ENCODE results near the gene CS.
"Not testable (repeated sequence)": the region's sequence is repeated elsewhere in the genome, so short reads cannot be mapped to it uniquely, and the experiment has no call there.

CS gene

DNA sequence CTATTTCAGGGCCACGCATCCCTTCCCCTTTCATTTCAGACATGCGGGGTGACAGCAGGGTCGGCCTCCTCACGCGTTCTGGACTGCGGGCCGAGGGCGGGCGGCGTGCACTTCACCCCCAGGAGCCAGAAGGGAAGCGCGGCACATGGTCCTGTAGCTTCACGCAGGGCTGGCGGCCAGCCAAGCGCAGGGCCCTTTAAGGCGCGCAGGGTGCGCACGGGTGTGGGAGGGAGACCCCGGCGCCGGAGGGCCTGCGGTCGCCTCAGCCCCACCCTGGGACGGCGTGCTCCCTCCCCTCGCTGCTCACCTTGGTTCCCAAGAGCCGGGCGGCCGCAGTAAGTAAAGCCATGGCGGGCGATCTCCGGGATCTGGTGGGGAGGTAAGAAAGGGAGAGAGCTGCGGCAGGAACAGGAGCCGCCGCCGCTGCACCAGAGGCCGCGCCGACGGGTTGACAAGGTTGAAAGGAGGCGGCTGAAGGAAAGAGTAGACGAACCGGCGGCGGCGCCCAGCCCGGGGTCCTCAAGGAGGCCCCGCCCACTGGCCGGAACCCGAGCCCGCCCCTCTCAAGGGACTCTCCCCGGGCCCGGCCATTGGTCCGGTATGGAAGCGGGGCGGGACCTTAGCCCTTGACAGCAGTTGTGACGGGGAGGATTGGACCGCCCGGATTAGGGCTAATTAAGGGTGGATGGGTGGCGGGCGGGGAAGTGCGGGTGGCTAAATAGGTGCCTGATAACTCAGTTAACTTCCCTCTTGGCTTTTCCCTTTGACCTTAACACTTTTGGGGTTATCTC, at the start of gene CS:
TSS of gene CS (minus strand) at position 478 of the 791 bp plus-strand sequence. CDS start at position 349, 129 bp downstream.
- Histone ChIP-seq H3K27ac (peak within 1 kb of the TSS; percentile 90), H3K9ac (peak within 1 kb of the TSS; percentile 93), H3K36me3 (peaks cover 38% of the 10 kb centered on the region), H3K27me3 (no peaks in the 10 kb centered on the region), H3K4me3 (peak within 1 kb of the TSS; percentile 86), H3K4me1 (peaks cover 68% of the 10 kb centered on the region), H3K9me3 (no peaks in the 10 kb centered on the region), H3K4me2 (peak within 1 kb of the TSS; percentile 94), H4K20me1 (peaks cover 48% of the 10 kb centered on the region)
- no peak for TF ChIP-seq Cebpa-rat (IDR thresholded peaks at IDR 0.05)

DNA sequence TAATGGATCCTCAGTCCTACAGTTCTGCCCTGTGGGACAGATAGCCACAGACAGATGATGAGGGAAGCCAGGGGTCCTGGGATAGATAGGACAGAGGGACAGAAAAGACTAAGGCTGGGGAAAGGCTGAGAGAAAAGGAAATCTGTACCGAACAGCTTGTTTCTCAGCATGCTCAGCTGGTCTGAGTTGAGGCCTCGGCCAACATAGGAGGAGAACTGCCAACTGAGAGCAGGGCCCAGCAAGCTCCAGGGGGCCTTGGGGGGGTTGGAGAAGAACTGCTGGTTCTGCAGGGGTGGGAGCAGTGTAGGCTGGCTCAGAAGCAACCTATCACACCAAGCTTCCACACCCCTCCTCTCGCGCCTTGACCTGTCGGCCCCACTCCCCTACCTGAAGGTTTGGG, 48.6 kb upstream of the CS start:
- no peaks in the 10 kb centered on the region for H4K20me1 ChIP-seq
- TF ChIP-seq Cebpa-rat (IDR thresholded peaks at IDR 0.05), result no peak
- H3K4me2 ChIP-seq, result no peak overlapping the region
- H3K4me3 ChIP-seq, result no peak overlapping the region
- H3K4me1 ChIP-seq, result no peaks in the 10 kb centered on the region
- H3K27me3 ChIP-seq, result no peaks in the 10 kb centered on the region
- peaks cover 97% of the 10 kb centered on the region for H3K36me3 ChIP-seq
- H3K9ac ChIP-seq, result no peak overlapping the region; the same call in 1 of the 2 replicates
- H3K27ac ChIP-seq, result no peak overlapping the region
- no peaks in the 10 kb centered on the region for H3K9me3 ChIP-seq

DNA sequence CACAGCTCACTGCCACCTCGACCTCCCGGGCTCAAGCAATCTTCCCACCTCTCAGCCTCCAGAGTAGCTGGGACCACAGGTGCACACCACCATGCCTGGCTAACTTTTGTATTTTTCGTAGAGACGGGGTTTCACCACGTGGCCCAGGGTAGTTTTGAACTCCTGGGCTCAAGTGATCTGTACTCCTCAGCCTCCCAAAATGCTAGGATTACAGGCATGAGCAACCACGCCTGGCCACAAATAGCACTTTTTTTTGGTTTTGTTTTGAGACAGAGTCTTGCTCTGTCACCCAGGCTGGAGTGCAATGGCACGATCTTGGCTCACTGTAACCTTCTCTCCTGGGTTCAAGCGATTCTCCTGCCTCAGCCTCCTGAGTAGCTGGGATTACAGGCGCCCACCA, 47.1 kb upstream of the CS start:
- H3K4me2 ChIP-seq, H3K27ac ChIP-seq, H3K27me3 ChIP-seq, H3K4me1 ChIP-seq, H3K9me3 ChIP-seq, H3K4me3 ChIP-seq, H4K20me1 ChIP-seq, H3K9ac ChIP-seq: not testable (repeated sequence)
- peaks cover 98% of the 10 kb centered on the region for H3K36me3 ChIP-seq

DNA sequence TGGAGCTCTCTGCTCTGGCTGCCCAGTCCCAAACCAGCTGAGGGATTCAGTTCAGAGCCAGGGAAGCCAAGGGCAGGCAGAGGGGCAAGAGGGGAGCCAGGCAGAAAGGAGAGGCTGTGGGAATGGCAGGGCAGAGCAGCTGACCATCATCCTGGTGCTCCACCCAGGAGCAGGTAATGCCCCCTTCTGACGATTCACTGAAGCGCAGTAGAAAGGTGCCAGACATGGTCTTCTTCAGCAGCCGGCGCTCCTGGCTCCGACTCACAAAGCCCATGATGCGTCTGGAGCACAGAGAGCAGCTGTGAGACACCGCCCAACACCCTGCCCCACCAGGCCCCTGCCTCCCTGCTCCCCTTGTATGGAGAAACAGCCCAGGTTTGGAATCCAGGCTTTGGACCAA, 46.5 kb upstream of the CS start:
- no peak overlapping the region for H3K4me2 ChIP-seq
- H3K36me3 ChIP-seq, result peaks cover 93% of the 10 kb centered on the region
- no peaks in the 10 kb centered on the region for H3K4me1 ChIP-seq
- H3K9me3 ChIP-seq, result no peaks in the 10 kb centered on the region
- no peaks in the 10 kb centered on the region for H3K27me3 ChIP-seq
- no peak overlapping the region for H3K27ac ChIP-seq
- no peak for TF ChIP-seq Cebpa-rat (IDR thresholded peaks at IDR 0.05)
- H3K4me3 ChIP-seq, result no peak overlapping the region
- H3K9ac ChIP-seq, result no peak overlapping the region
- no peaks in the 10 kb centered on the region for H4K20me1 ChIP-seq

DNA sequence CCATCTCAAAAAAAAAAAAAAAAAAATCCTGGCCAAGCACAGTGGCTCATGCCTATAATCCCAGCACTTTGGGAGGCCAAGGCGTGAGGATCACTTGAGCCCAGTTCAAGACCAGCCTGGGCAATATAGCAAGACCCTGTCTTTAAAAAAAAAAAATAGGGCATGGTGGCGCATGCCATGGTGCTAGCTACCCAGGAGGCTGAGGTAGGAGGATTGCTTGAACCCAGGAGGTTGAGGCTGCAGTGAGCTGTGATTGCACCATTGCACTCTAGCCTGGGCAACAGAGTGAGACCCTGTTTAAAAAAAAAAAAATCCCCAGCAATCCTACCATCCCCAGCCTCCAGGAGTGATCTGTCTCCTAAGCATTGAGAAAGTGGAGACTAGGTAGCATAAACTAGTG, 42.2 kb upstream of the CS start:
- H3K27ac ChIP-seq, H3K4me2 ChIP-seq, H3K9ac ChIP-seq, H3K4me1 ChIP-seq, H3K9me3 ChIP-seq, H3K27me3 ChIP-seq, H3K4me3 ChIP-seq, H4K20me1 ChIP-seq: not testable (repeated sequence)
- peaks cover 54% of the 10 kb centered on the region for H3K36me3 ChIP-seq

DNA sequence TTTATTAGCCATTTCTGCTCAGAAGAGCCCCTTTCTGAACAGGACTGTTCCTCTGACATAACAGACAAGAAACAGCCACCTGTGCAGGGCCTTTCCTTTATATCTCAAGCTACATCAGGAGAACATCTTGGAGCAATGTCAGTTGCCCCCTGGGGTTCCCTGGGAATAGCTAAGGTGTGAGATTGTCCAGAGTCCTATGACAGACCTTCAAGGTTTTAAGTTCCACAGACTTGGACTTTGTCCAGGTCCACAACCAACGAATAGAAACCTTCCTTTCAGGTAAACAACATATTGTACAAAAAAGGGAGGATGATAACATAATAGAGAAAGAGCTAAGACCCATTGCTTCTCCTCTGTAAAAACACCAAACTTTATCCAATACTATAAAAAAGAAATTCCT, 41.5 kb upstream of the CS start:
- H3K27ac ChIP-seq, result no peak overlapping the region
- no peak overlapping the region for H3K4me2 ChIP-seq
- H3K4me1 ChIP-seq, result peaks cover 10% of the 10 kb centered on the region; the same call in 1 of the 2 replicates
- no peaks in the 10 kb centered on the region for H4K20me1 ChIP-seq
- H3K9me3 ChIP-seq, result no peaks in the 10 kb centered on the region
- no peaks in the 10 kb centered on the region for H3K27me3 ChIP-seq
- H3K9ac ChIP-seq, result no peak overlapping the region
- H3K36me3 ChIP-seq, result peaks cover 47% of the 10 kb centered on the region
- no peak overlapping the region for H3K4me3 ChIP-seq
- no peak for TF ChIP-seq Cebpa-rat (IDR thresholded peaks at IDR 0.05)

DNA sequence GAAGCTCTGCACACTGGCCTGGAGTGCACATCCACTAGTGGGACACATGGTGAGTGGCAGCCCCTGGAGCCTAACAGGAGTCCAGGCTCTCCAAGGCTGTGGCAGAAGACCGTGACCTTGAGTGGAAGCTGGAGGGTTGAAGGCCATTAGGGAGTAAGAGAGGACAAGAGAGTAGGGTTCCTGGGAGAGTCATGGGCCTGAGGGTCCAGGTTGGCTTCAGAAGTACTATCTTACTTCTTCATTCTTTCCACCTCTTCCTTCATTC, 39.0 kb upstream of the CS start:
- TF ChIP-seq Cebpa-rat (IDR thresholded peaks at IDR 0.05), result no peak

DNA sequence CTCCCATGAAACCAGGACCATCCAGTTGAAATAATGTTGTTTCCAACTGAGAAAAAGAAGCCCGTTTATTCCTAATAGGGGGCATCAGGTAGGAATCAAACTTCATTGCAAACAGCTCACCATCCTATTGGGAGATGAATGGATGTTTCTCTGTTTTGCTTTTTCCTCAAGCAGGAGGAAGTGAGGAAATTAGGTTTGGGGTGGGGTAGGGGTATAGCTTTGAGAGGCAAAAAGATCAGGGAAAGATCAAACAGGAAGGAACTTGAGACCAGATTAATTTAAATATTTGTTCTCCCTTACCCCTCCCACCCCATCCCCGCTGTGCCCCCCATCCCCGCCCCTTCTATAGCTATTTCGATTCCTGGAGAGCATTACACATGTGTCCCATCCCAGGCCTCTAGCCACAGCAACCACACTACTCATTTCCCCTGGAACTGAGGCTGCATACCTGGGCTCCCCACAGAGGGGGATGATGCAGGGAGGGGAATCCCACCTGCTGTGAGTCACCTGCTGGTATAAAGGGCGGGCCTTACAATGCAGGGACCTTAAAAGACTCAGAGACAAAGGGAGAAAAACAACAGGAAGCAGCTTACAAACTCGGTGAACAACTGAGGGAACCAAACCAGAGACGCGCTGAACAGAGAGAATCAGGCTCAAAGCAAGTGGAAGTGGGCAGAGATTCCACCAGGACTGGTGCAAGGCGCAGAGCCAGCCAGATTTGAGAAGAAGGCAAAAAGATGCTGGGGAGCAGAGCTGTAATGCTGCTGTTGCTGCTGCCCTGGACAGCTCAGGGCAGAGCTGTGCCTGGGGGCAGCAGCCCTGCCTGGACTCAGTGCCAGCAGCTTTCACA, 38.4 kb upstream of the CS start, which contains the start of gene IL23A:
TSS of gene IL23A (plus strand) at position 577 of the 850 bp plus-strand sequence. CDS start at position 738, 161 bp downstream.
- Histone ChIP-seq H3K36me3 (peaks cover 17% of the 10 kb centered on the region), H3K9ac (no peak within 1 kb of the TSS), H3K4me1 (peaks cover 21% of the 10 kb centered on the region), H4K20me1 (no peaks in the 10 kb centered on the region), H3K9me3 (no peaks in the 10 kb centered on the region), H3K4me2 (peak within 1 kb of the TSS; percentile 20; the same call in 1 of the 2 replicates), H3K4me3 (no peak within 1 kb of the TSS), H3K27ac (0 out of 2 replicates have a peak within 1 kb of the TSS, but pooled peaks have one; percentile 9), H3K27me3 (no peaks in the 10 kb centered on the region)
- no peak for TF ChIP-seq Cebpa-rat (IDR thresholded peaks at IDR 0.05)

More for the DNA sequence above, 39.0 kb upstream of the CS start:
- H3K27ac ChIP-seq, result 0 out of 2 replicates have a peak overlapping the region, but pooled peaks have one; percentile 9
- H3K4me2 ChIP-seq, result no peak overlapping the region
- H3K27me3 ChIP-seq, result no peaks in the 10 kb centered on the region
- H3K36me3 ChIP-seq, result peaks cover 22% of the 10 kb centered on the region
- no peaks in the 10 kb centered on the region for H4K20me1 ChIP-seq
- H3K9ac ChIP-seq, result no peak overlapping the region
- peaks cover 21% of the 10 kb centered on the region for H3K4me1 ChIP-seq
- H3K9me3 ChIP-seq, result no peaks in the 10 kb centered on the region
- no peak overlapping the region for H3K4me3 ChIP-seq

DNA sequence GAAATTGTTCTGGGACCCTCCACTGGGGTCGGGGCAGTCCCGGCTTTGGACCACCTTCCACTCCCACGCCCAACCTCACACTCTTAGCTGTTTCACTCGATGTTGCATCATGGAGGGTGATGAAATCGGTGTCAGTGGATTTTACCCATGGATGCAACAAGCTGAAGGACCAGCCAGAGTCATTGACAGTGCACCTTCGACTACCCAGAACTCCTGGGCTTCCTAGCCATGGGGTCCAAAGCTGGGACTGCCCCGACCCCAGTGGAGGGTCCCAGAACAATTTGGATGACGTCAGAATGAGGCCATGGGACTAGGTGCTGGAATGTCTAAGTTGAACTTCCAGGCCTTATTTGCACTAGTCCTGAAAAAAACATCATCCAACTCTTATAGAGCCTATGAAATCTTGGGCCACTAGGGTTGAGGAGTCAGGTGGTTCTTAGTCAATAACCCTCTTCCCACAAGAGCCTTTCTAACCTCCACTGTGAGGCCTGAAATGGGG, 37.7 kb upstream of the CS start:
- Histone ChIP-seq H3K4me3 (no peak overlapping the region), H3K27ac (no peak overlapping the region), H4K20me1 (no peaks in the 10 kb centered on the region), H3K4me2 (peak overlapping the region; percentile 20; the same call in 1 of the 2 replicates), H3K27me3 (no peaks in the 10 kb centered on the region), H3K9me3 (no peaks in the 10 kb centered on the region), H3K36me3 (peaks cover 10% of the 10 kb centered on the region), H3K9ac (no peak overlapping the region), H3K4me1 (peaks cover 25% of the 10 kb centered on the region)
- TF ChIP-seq Cebpa-rat (IDR thresholded peaks at IDR 0.05), result no peak

Measured in BLaER1 (cell line).